Mucosa of descending colon (tissue), 3 donors: ENCODE results near the gene EVPL. TPM values are rescaled to one million over a fixed set of nuclear protein-coding genes. Genes with fewer than 3 reads are reported as not detected.
A peak's percentile ranks its signal among the peaks of the same experiment; 100 is the strongest.

Experiments
- ATAC-seq: fragments of 200-7000 bp; cut with Tn5 transposase; one replicate; pipeline ENCODE4 v1.9.1; 2020; ENCODE audit warnings: mild to moderate bottlenecking, moderate library complexity
- DNase-seq, 3 donors: peaks; one replicate each; pipeline ENCODE4 v3.0.0-alpha.2; 2020
- H3K36me3 ChIP-seq: fragments of 200-600 bp; one replicate; pipeline ENCODE4 v1.8.0; 2021; ENCODE audit warnings: low read depth, mild to moderate bottlenecking
- H3K4me1 ChIP-seq: fragments of 200-600 bp; one replicate; pipeline ENCODE4 v1.8.0; 2021; ENCODE audit warnings: low read depth, mild to moderate bottlenecking
- H3K4me3 ChIP-seq: fragments of 200-600 bp; one replicate; pipeline ENCODE4 v1.8.0; 2021; ENCODE audit warnings: mild to moderate bottlenecking
- H3K9me3 ChIP-seq: fragments of 200-600 bp; one replicate; pipeline ENCODE4 v1.8.0; 2021; ENCODE audit warnings: mild to moderate bottlenecking
- intact Hi-C, 2 donors: fragments of 100-400 bp; cut with DNase I in 1 of 2; cut with micrococcal nuclease in 1 of 2; formaldehyde crosslinking; loops; one replicate each; pipeline versions ENCODE4 v1.11.0 to v1.11.1; 2022; cut with DNase I, micrococcal nuclease
- total RNA-seq, 3 donors: library from RNA; stranded (reverse); fragmentation: NEBNext Ultra II Directional in 2 of 3; extraction: Animal tissue kit (Norgen Biotek cat#: 25700) in 2 of 3; gene quantifications; one replicate each; pipeline versions ENCODE4 v1.2.1 to v1.2.4, GENCODE V29; 2021 to 2023
- TF ChIP-seq, protein P1 (sequence below): fragments of 200-600 bp; IDR thresholded peaks from one replicate; pipeline ENCODE4 v1.8.0; 2022; ENCODE audit warnings: antibody characterized with exemption, mild to moderate bottlenecking
- donor health status: DM: no; HTN: no; CAD: no; lungs with moderate emphysema.
- donor health status: DM: no; HTN: no; CAD: no.
- donor health status: DM: no; HTN: yes; CAD: no.

EVPL gene
- total RNA-seq, 3 donors from 2014 or later, result 13.3 to 22.6 (median 16.3) TPM

DNA sequence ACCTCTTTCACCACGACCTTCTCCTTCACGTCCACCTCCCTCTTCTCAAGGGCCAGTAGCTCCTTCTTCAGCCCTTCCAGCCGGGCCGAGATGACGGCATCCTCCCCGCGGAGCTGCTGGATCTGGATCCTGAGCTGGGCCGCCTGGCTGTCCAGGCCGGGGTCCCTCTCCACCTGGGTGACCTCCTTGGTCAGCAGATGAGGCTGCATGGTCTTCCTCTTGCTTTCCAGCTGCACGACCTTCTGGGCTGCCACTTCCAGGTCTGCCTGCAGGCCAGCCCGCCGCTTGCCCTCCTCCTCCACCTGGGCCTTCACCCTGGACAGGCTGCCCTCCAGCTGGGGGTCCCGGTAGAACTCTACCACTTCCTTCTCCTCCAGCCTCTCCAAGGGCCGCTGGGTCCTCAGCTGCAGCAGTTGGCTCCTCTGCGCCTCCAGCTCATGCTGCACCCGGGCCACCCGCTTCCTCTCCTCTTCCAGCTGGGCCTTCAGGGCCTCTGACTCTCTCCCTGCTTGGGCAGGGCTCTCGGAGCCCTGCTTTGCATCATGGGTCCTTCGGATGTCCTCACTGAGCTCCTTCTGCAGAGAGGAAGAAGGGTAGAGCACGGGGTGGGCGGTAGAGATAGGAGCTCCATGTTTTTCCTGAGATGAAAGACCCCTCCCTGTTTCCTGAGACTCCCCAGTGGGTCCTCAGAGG is 17.0 kb downstream of the EVPL start:
- TF ChIP-seq, protein P1, sequence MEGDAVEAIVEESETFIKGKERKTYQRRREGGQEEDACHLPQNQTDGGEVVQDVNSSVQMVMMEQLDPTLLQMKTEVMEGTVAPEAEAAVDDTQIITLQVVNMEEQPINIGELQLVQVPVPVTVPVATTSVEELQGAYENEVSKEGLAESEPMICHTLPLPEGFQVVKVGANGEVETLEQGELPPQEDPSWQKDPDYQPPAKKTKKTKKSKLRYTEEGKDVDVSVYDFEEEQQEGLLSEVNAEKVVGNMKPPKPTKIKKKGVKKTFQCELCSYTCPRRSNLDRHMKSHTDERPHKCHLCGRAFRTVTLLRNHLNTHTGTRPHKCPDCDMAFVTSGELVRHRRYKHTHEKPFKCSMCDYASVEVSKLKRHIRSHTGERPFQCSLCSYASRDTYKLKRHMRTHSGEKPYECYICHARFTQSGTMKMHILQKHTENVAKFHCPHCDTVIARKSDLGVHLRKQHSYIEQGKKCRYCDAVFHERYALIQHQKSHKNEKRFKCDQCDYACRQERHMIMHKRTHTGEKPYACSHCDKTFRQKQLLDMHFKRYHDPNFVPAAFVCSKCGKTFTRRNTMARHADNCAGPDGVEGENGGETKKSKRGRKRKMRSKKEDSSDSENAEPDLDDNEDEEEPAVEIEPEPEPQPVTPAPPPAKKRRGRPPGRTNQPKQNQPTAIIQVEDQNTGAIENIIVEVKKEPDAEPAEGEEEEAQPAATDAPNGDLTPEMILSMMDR, result no peak
- H3K9me3 ChIP-seq, result no peaks in the 10 kb centered on the region
- intact Hi-C loops, result loop anchor here (10.0 kb wide), 1 partner anchor 105 kb away; the partner anchor contains the start of gene MRPL38 (in 2 of the 2)
- peaks cover 6% of the 10 kb centered on the region for H3K4me1 ChIP-seq
- ATAC-seq, result no peak
- DNase-seq, result no peak
- no peak overlapping the region for H3K4me3 ChIP-seq
- no peaks in the 10 kb centered on the region for H3K36me3 ChIP-seq

GRCh38 chr17:76009447-76009846 is 17.7 kb downstream of the EVPL start:
- DNase-seq (no peak), ATAC-seq (no peak)
- TF ChIP-seq, protein P1, result no peak
- peaks cover 6% of the 10 kb centered on the region for H3K4me1 ChIP-seq
- H3K9me3 ChIP-seq, result no peaks in the 10 kb centered on the region
- intact Hi-C loops, result loop anchor here (10.0 kb wide), 1 partner anchor 105 kb away; the partner anchor contains the start of gene MRPL38 (in 2 of the 2)
- H3K36me3 ChIP-seq, result no peaks in the 10 kb centered on the region
- H3K4me3 ChIP-seq, result no peak overlapping the region

- ATAC-seq (no peak), DNase-seq (peak in 1 of 3 donors; percentile 50)
- peaks cover 6% of the 10 kb centered on the region for H3K4me1 ChIP-seq
- H3K36me3 ChIP-seq, result no peaks in the 10 kb centered on the region
- no peak overlapping the region for H3K4me3 ChIP-seq
- intact Hi-C loops, result loop anchor here (10.0 kb wide), 1 partner anchor 104 kb away; the partner anchor contains the start of gene MRPL38 (in 2 of the 2)
- H3K9me3 ChIP-seq, result no peaks in the 10 kb centered on the region
- TF ChIP-seq, protein P1, result no peak
Measured at GRCh38 chr17:76008630-76009425, 18.3 kb downstream of the EVPL start.

- Histone ChIP-seq H3K9me3 (no peaks in the 10 kb centered on the region), H3K4me3 (no peak overlapping the region), H3K4me1 (peaks cover 6% of the 10 kb centered on the region), H3K36me3 (no peaks in the 10 kb centered on the region)
- DNase-seq (no peak), ATAC-seq (no peak)
- TF ChIP-seq, protein P1, result no peak
- intact Hi-C loops, result loop anchor here (10.0 kb wide), 1 partner anchor 103 kb away; the partner anchor contains the start of gene MRPL38 (in 2 of the 2)
Measured at GRCh38 chr17:76008208-76008607, 18.9 kb downstream of the EVPL start.

- no peaks in the 10 kb centered on the region for H3K36me3 ChIP-seq
- H3K4me1 ChIP-seq, result peaks cover 6% of the 10 kb centered on the region
- H3K4me3 ChIP-seq, result no peak overlapping the region
- H3K9me3 ChIP-seq, result no peaks in the 10 kb centered on the region
- ATAC-seq (no peak), DNase-seq (no peak)
- intact Hi-C loops, result loop anchor here (10.0 kb wide), 1 partner anchor 103 kb away; the partner anchor contains the start of gene MRPL38 (in 2 of the 2)
- TF ChIP-seq, protein P1, result no peak
Measured at GRCh38 chr17:76007850-76008165, 19.3 kb downstream of the EVPL start.
